Psoas muscle (tissue), 8 donors: ENCODE measurements around the gene QSER1. TPM values are rescaled to one million over a fixed set of nuclear protein-coding genes. Genes with fewer than 3 reads are reported as not detected.
"Not testable (repeated sequence)": the region's sequence is repeated elsewhere in the genome, so short reads cannot be mapped to it uniquely, and the experiment has no call there.

Source experiments
- ATAC-seq, 4 donors: fragments of 200-7000 bp; cut with Tn5 transposase; one replicate each; pipeline ENCODE4 v1.9.1; 2020; ENCODE audit warnings: moderate library complexity in 3 of 4, mild to moderate bottlenecking in 2 of 4
- DNase-seq, 2 donors: peaks; one replicate each; pipeline ENCODE4 v3.0.0-alpha.2; 2020
- H3K27ac ChIP-seq: fragments of 200-600 bp; one replicate; pipeline ENCODE4 v1.8.0; 2022
- H3K27me3 ChIP-seq, 3 donors: fragments of 200-600 bp in 1 of 3; one replicate each; pipeline versions ENCODE4 v1.6.1 to v1.8.0; 2013 to 2022; ENCODE audit warnings: low read length in 2 of 3, mild to moderate bottlenecking in 2 of 3, moderate library complexity in 1 of 3; ENCODE audit not compliant: insufficient read depth in 3 of 3
- H3K36me3 ChIP-seq, 2 donors: fragments of 200-600 bp in 1 of 2; one replicate each; pipeline versions ENCODE4 v1.6.1 to v1.8.0; 2013 to 2022; ENCODE audit warnings: low read depth in 1 of 2, mild to moderate bottlenecking in 1 of 2, moderate library complexity in 1 of 2; ENCODE audit not compliant: insufficient read depth in 1 of 2
- H3K4me1 ChIP-seq: fragments of 200-600 bp; one replicate; pipeline ENCODE4 v1.8.0; 2022
- H3K4me3 ChIP-seq: fragments of 200-600 bp; one replicate; pipeline ENCODE4 v1.8.0; 2022; ENCODE audit warnings: mild to moderate bottlenecking
- H3K9me3 ChIP-seq: fragments of 200-600 bp; one replicate; pipeline ENCODE4 v1.8.0; 2022
- WGBS, 3 donors: extraction: QIAGEN DNeasy Blood & Tissue Kit; methylation state at CpG; one replicate each; pipeline versions ENCODE4 v1.1.6 to v1.1.7; 2013; 5-methylcytosine and 5-hydroxymethylcytosine counted together
- intact Hi-C, 2 donors: fragments of 100-400 bp; cut with DNase I; formaldehyde crosslinking; loops; one replicate each; pipeline versions ENCODE4 v1.11.0 to v1.14.2; 2022
- polyA plus RNA-seq, 3 donors: library from polyadenylated mRNA; stranded (reverse); fragments of 200-250 nt; gene quantifications; one replicate each; pipeline ENCODE4 v1.2.3, GENCODE V29; 2013
- total RNA-seq, 4 donors: library from RNA; stranded (reverse); fragmentation: NEBNext Ultra II Directional in 2 of 4; extraction: Animal tissue kit (Norgen Biotek cat#: 25700) in 2 of 4; gene quantifications; one replicate each; pipeline versions ENCODE4 v1.2.1 to v1.2.4, GENCODE V29; 2021 to 2023
- TF ChIP-seq, protein P1 (sequence below): fragments of 200-600 bp; IDR thresholded peaks from one replicate; pipeline ENCODE4 v1.8.0; 2022; ENCODE audit warnings: antibody characterized with exemption
- donor health status: healthy with polysubstance abuse.
- donor health status: DM: no; HTN: no; CAD: no; lungs with moderate emphysema.
- donor health status: Bipolar disorder and iron deficiency.
- donor health status: healthy.
- donor health status: DM: yes; HTN: yes; CAD: no.
- donor health status: DM: no; HTN: no; CAD: no.
- donor health status: DM: no; HTN: no; CAD: no.
- donor health status: DM: yes; HTN: yes; CAD: no.

Gene QSER1
- total and polyA plus RNA-seq, 7 donors, result 2.4 to 19.3 (median 11.8) TPM

DNA sequence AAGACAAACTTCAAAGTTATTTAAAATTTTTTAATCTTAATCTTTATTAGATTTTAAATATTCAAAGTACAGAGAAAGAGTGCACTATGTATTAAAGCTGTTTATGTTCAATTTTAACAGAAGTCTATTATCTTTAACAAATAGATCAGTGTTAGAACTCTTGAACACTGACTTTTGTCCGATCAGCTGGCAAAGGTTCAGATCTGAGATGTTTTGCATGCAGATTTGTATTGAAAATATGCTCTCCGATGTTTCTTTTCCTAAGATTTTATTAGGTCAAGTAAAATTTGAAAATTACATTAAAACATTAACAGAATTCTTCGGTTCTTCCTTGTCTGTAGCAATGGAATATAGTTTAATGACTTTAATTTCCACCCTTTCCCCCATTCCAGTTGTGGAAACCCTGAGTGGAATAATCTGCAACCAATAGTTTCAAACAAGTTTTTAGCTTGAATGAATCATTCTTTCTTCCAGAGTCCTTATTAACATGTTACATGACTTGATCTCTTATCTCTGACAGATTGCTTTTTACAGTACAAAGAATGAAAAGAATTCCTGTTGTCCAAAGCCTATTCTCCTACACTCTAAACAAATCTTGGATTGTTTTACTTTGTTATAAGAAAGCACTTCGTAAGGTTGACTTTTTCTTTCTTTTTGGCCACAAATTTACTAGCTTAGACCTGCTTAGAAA, 135.4 kb downstream of the QSER1 start:
- intact Hi-C loops, result no loop called here
- no peak for ATAC-seq
- H3K27me3 ChIP-seq, result no peaks in the 10 kb centered on the region
- no peak overlapping the region for H3K4me3 ChIP-seq
- no peak for DNase-seq
- no peak overlapping the region for H3K27ac ChIP-seq
- H3K9me3 ChIP-seq, result no peaks in the 10 kb centered on the region
- peaks cover 0 to 63% of the 10 kb centered on the region in 2 donors for H3K36me3 ChIP-seq
- no peaks in the 10 kb centered on the region for H3K4me1 ChIP-seq
- TF ChIP-seq, protein P1, sequence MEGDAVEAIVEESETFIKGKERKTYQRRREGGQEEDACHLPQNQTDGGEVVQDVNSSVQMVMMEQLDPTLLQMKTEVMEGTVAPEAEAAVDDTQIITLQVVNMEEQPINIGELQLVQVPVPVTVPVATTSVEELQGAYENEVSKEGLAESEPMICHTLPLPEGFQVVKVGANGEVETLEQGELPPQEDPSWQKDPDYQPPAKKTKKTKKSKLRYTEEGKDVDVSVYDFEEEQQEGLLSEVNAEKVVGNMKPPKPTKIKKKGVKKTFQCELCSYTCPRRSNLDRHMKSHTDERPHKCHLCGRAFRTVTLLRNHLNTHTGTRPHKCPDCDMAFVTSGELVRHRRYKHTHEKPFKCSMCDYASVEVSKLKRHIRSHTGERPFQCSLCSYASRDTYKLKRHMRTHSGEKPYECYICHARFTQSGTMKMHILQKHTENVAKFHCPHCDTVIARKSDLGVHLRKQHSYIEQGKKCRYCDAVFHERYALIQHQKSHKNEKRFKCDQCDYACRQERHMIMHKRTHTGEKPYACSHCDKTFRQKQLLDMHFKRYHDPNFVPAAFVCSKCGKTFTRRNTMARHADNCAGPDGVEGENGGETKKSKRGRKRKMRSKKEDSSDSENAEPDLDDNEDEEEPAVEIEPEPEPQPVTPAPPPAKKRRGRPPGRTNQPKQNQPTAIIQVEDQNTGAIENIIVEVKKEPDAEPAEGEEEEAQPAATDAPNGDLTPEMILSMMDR, result no peak
- 88% methylated on average over 4 of the region's 4 CpGs for WGBS, 3 donors

DNA sequence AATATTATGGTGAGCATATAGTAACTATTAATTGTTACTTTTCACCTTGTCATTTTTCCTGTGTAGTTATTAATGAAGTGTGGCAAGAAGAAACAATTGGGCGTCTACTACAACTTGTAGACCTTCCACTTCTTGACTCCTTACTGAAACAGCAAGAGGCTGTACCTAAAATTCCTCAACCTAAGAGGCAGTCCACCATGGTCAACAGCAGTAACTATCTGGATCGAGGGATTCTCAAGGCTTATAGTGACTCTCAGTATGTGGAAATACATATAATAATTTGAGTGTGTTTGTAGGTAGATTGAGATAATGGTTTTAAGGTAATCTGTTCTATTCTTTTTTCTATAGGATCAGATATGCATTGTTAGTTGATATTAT, 135.9 kb downstream of the QSER1 start:
- no peaks in the 10 kb centered on the region for H3K27me3 ChIP-seq
- H3K4me1 ChIP-seq, result no peaks in the 10 kb centered on the region
- DNase-seq, result no peak
- WGBS, 3 donors, result 91 to 96% (median 93%) methylated on average over 2 of the region's 2 CpGs
- H3K27ac ChIP-seq, result no peak overlapping the region
- peaks cover 0 to 67% of the 10 kb centered on the region in 2 donors for H3K36me3 ChIP-seq
- H3K4me3 ChIP-seq, result no peak overlapping the region
- H3K9me3 ChIP-seq, result no peaks in the 10 kb centered on the region
- intact Hi-C loops, result no loop called here
- TF ChIP-seq, protein P1, result no peak
- ATAC-seq, result no peak

GRCh38 chr11:33029218-33029617, 136.6 kb downstream of the QSER1 start:
- H3K27ac ChIP-seq, intact Hi-C loops, ATAC-seq, H3K9me3 ChIP-seq, DNase-seq, H3K27me3 ChIP-seq, H3K4me3 ChIP-seq, H3K4me1 ChIP-seq: not testable (repeated sequence)
- peaks cover 0 to 67% of the 10 kb centered on the region in 2 donors for H3K36me3 ChIP-seq
- WGBS, 3 donors, result 73 to 93% (median 75%) methylated on average over 6 of the region's 6 CpGs

Other genes starting within 250 kb of the QSER1 start
- not detected for gene CCDC73, start 98.1 kb upstream of the QSER1 start, total RNA-seq
- gene CCDC73, start 98.1 kb upstream of the QSER1 start, polyA plus RNA-seq, result under 1 TPM in 1 of 3 donors, not detected in 2; 0.01 TPM
- gene PRRG4, start 62.9 kb upstream of the QSER1 start, total RNA-seq, result under 1 TPM; 0.08 to 0.40 (median 0.25) TPM
- gene PRRG4, start 62.9 kb upstream of the QSER1 start, polyA plus RNA-seq, result under 1 TPM; 0.05 to 0.58 (median 0.13) TPM
- gene DEPDC7, start 123.1 kb downstream of the QSER1 start, total RNA-seq, result 1 to 10 TPM; 1.5 to 4.5 (median 2.6) TPM
- gene DEPDC7, start 123.1 kb downstream of the QSER1 start, polyA plus RNA-seq, result 1 to 10 TPM; 2.2 to 6.3 (median 4.8) TPM
- gene TCP11L1, start 146.8 kb downstream of the QSER1 start, total RNA-seq, result 1 to 10 TPM; 4.6 to 7.9 (median 6.3) TPM
- 1 to 10 TPM; 2.0 to 4.5 (median 2.2) TPM for gene TCP11L1, start 146.8 kb downstream of the QSER1 start, polyA plus RNA-seq